ENCODE data around the gene NPHP4.
A peak's percentile ranks its signal among the peaks of the same experiment; 100 is the strongest.
"Not testable (repeated sequence)": the region's sequence is repeated elsewhere in the genome, so short reads cannot be mapped to it uniquely, and the experiment has no call there.

The NPHP4 gene

GRCh38 chr1:5873556-5873955 lies 118.7 kb downstream of the NPHP4 start:
- no peak for DNase-seq

- no peak for DNase-seq
Observed at GRCh38 chr1:5872886-5873285, 119.3 kb downstream of the NPHP4 start.

GRCh38 chr1:5868931-5869500 lies 123.2 kb downstream of the NPHP4 start:
- DNase-seq, result no peak

- DNase-seq, result no peak
Observed at GRCh38 chr1:5865774-5866173, 126.5 kb downstream of the NPHP4 start.

- no peak for DNase-seq
Observed at GRCh38 chr1:5865056-5865455, 127.2 kb downstream of the NPHP4 start.

GRCh38 chr1:5864256-5864655 lies 128.0 kb downstream of the NPHP4 start:
- DNase-seq, result no peak

- no peak for DNase-seq
Observed at GRCh38 chr1:5863238-5863637, 129.0 kb downstream of the NPHP4 start.

GRCh38 chr1:5861871-5862825 lies 130.1 kb downstream of the NPHP4 start:
- DNase-seq, result no peak

GRCh38 chr1:5860277-5860676 lies 131.9 kb downstream of the NPHP4 start:
- DNase-seq, result no peak

GRCh38 chr1:5859766-5860165 lies 132.5 kb downstream of the NPHP4 start:
- DNase-seq, result no peak

GRCh38 chr1:5858844-5859407 lies 133.3 kb downstream of the NPHP4 start:
- DNase-seq, result no peak

GRCh38 chr1:5858246-5858645 lies 134.0 kb downstream of the NPHP4 start:
- DNase-seq, result no peak

GRCh38 chr1:5857508-5858090 lies 134.6 kb downstream of the NPHP4 start:
- DNase-seq, result no peak

- DNase-seq, result no peak
Observed at GRCh38 chr1:5857011-5857410, 135.2 kb downstream of the NPHP4 start.

GRCh38 chr1:5856246-5856815 lies 135.9 kb downstream of the NPHP4 start:
- DNase-seq, result peak; percentile 11

- no peak for DNase-seq
Observed at GRCh38 chr1:5855196-5855897, 136.9 kb downstream of the NPHP4 start.

- DNase-seq, result no peak
Observed at GRCh38 chr1:5854754-5855153, 137.5 kb downstream of the NPHP4 start.

GRCh38 chr1:5853858-5854257 lies 138.4 kb downstream of the NPHP4 start:
- not testable (repeated sequence) for DNase-seq

- no peak for DNase-seq
Observed at GRCh38 chr1:5850503-5850902, 141.7 kb downstream of the NPHP4 start.

- DNase-seq, result no peak
Observed at GRCh38 chr1:5849550-5849949, 142.7 kb downstream of the NPHP4 start.

GRCh38 chr1:5847013-5847659 lies 145.1 kb downstream of the NPHP4 start:
- DNase-seq, result peak; percentile 26

GRCh38 chr1:5845376-5845775 lies 146.8 kb downstream of the NPHP4 start:
- no peak for DNase-seq
